HG03139 (cell line): ENCODE data around the gene PAQR8.

ENCODE experiments used
- ATAC-seq: cut with Tn5 transposase; IDR thresholded peaks from one replicate; pipeline ENCODE4 v1.9.1; 2021; ENCODE audit not compliant: unreplicated experiment

The PAQR8 gene

DNA sequence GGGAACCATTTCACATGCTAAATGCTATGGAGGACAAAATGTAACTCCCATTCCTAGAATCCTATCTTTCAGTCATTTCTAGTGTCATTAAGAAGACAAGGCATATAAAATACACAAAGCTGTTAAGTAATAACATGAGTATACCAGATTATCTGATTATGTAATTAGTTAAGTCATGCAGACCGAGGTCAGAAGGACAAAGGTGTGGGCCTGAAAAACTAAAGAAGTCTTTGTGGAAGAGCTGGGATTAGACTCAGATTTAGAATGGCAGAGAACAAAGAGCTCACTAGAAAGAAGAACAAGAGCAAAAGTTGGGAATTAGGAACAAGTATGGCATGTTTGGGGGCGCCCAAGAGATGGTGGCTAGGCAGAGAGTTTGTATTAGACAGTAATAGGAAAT, 95.1 kb downstream of the PAQR8 start:
- no peak for ATAC-seq
